GM18511 (cell line): ENCODE results near the gene DDX3X.
"Not testable (repeated sequence)": the region's sequence is repeated elsewhere in the genome, so short reads cannot be mapped to it uniquely, and the experiment has no call there.

Experiments
- ATAC-seq: cut with Tn5 transposase; IDR thresholded peaks from one replicate; pipeline ENCODE4 v1.9.1; 2021; ENCODE audit warnings: mild to moderate bottlenecking, moderate library complexity; ENCODE audit not compliant: unreplicated experiment

Gene DDX3X

GRCh38 chrX:41369152-41369551 is 35.2 kb downstream of the DDX3X start:
- ATAC-seq, result no peak

GRCh38 chrX:41371575-41371974 is 37.6 kb downstream of the DDX3X start:
- not testable (repeated sequence) for ATAC-seq

- no peak for ATAC-seq
Observed at GRCh38 chrX:41373989-41374606, 40.1 kb downstream of the DDX3X start.

GRCh38 chrX:41377624-41378023 is 43.7 kb downstream of the DDX3X start:
- no peak for ATAC-seq

- no peak for ATAC-seq
Observed at GRCh38 chrX:41381685-41382084, 47.7 kb downstream of the DDX3X start.

GRCh38 chrX:41382714-41383645 is 49.0 kb downstream of the DDX3X start:
- ATAC-seq, result no peak

GRCh38 chrX:41384051-41384705 is 50.2 kb downstream of the DDX3X start:
- ATAC-seq, result no peak

GRCh38 chrX:41386222-41386990 is 52.4 kb downstream of the DDX3X start:
- no peak for ATAC-seq

GRCh38 chrX:41388543-41388942 is 54.6 kb downstream of the DDX3X start:
- ATAC-seq, result no peak

GRCh38 chrX:41389311-41389888 is 55.4 kb downstream of the DDX3X start:
- ATAC-seq, result no peak

GRCh38 chrX:41390576-41390975 is 56.6 kb downstream of the DDX3X start:
- ATAC-seq, result not testable (repeated sequence)

- no peak for ATAC-seq
Observed at GRCh38 chrX:41391606-41392005, 57.6 kb downstream of the DDX3X start.

- no peak for ATAC-seq
Observed at GRCh38 chrX:41394293-41394692, 60.3 kb downstream of the DDX3X start.

GRCh38 chrX:41397219-41397618 is 63.3 kb downstream of the DDX3X start:
- ATAC-seq, result no peak

- ATAC-seq, result no peak
Observed at GRCh38 chrX:41397768-41398167, 63.8 kb downstream of the DDX3X start.

- not testable (repeated sequence) for ATAC-seq
Observed at GRCh38 chrX:41402556-41402955, 68.6 kb downstream of the DDX3X start.

GRCh38 chrX:41405551-41405950 is 71.6 kb downstream of the DDX3X start:
- ATAC-seq, result no peak

GRCh38 chrX:41406201-41406600 is 72.2 kb downstream of the DDX3X start:
- no peak for ATAC-seq

- ATAC-seq, result no peak
Observed at GRCh38 chrX:41407816-41408215, 73.9 kb downstream of the DDX3X start.

GRCh38 chrX:41408576-41408975 is 74.6 kb downstream of the DDX3X start:
- no peak for ATAC-seq

GRCh38 chrX:41409006-41409405 is 75.0 kb downstream of the DDX3X start:
- ATAC-seq, result no peak
